GM19023 (cell line): Measurements from ENCODE around the gene SLC4A11.

Experiments
- ATAC-seq: cut with Tn5 transposase; IDR thresholded peaks from one replicate; pipeline ENCODE4 v1.9.1; 2021; ENCODE audit warnings: mild to moderate bottlenecking, moderate library complexity; ENCODE audit not compliant: unreplicated experiment

Gene SLC4A11

GRCh38 chr20:3247638-3248037 lies 8.6 kb upstream of the SLC4A11 start:
- ATAC-seq = no peak

GRCh38 chr20:3246682-3247081 lies 7.7 kb upstream of the SLC4A11 start:
- no peak for ATAC-seq

- ATAC-seq = no peak
These were observed 6.7 kb upstream of the SLC4A11 start for GRCh38 chr20:3245711-3246110.

GRCh38 chr20:3245156-3245555 lies 6.2 kb upstream of the SLC4A11 start:
- no peak for ATAC-seq

GRCh38 chr20:3244613-3245012 lies 5.6 kb upstream of the SLC4A11 start:
- ATAC-seq = no peak

GRCh38 chr20:3243718-3244358 lies 4.8 kb upstream of the SLC4A11 start:
- no peak for ATAC-seq

GRCh38 chr20:3242172-3242692 lies 3.2 kb upstream of the SLC4A11 start:
- no peak for ATAC-seq

GRCh38 chr20:3240776-3241363 lies 1.9 kb upstream of the SLC4A11 start:
- ATAC-seq = no peak

- no peak for ATAC-seq
These were observed 1.1 kb upstream of the SLC4A11 start for GRCh38 chr20:3239867-3240775.

GRCh38 chr20:3238616-3239025 lies 369 bp downstream of the SLC4A11 start:
- ATAC-seq = no peak

GRCh38 chr20:3237958-3238615 lies 903 bp downstream of the SLC4A11 start:
- ATAC-seq = no peak

GRCh38 chr20:3237011-3237957 lies 1.7 kb downstream of the SLC4A11 start:
- no peak for ATAC-seq

- no peak for ATAC-seq
These were observed 3.2 kb downstream of the SLC4A11 start for GRCh38 chr20:3235666-3236324.

- no peak for ATAC-seq
These were observed 4.9 kb downstream of the SLC4A11 start for GRCh38 chr20:3233991-3234498.

- ATAC-seq = no peak
These were observed 5.6 kb downstream of the SLC4A11 start for GRCh38 chr20:3233131-3233990.

GRCh38 chr20:3231889-3232588 lies 7.0 kb downstream of the SLC4A11 start:
- ATAC-seq = no peak

GRCh38 chr20:3231116-3231515 lies 7.9 kb downstream of the SLC4A11 start:
- no peak for ATAC-seq

- no peak for ATAC-seq
These were observed 9.2 kb downstream of the SLC4A11 start for GRCh38 chr20:3229798-3230197.
